Loucy (cell line): ENCODE results near the gene SMG7.

Experiments used
- EZH2phosphoT487 ChIP-seq: fragments of 200-600 bp; IDR thresholded peaks from 2 replicates; pipeline ENCODE4 v1.6.1; 2018; ENCODE audit warnings: antibody characterized with exemption, mild to moderate bottlenecking, moderate library complexity, borderline replicate concordance
- TF ChIP-seq, protein P1 (sequence below): fragments of 200-600 bp; sonication (generic); conservative IDR thresholded peaks from 2 replicates; pipeline ENCODE4 v1.5.1; 2014; ENCODE audit warnings: mild to moderate bottlenecking, antibody characterized with exemption, low read length

DNA sequence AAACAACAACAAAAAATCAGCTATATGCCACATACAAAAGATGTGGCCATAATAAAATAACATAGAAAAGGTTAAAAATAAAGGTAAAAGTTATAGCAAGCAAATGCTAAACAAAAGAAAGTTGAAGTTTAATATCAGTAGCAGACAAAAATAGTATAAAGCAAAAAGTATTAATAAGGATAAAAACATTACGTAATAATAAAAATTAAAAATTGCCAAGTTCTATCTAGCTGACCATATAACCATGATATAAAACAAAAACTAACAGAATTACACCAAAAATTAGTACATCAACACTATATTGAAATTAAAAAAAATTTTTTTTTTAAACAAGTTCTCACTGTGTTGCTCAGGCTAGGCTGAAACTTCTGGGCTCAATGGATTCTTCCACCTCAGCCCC, 15.5 kb upstream of the SMG7 start:
- no peak for TF ChIP-seq EZH2phosphoT487
- TF ChIP-seq, protein P1, sequence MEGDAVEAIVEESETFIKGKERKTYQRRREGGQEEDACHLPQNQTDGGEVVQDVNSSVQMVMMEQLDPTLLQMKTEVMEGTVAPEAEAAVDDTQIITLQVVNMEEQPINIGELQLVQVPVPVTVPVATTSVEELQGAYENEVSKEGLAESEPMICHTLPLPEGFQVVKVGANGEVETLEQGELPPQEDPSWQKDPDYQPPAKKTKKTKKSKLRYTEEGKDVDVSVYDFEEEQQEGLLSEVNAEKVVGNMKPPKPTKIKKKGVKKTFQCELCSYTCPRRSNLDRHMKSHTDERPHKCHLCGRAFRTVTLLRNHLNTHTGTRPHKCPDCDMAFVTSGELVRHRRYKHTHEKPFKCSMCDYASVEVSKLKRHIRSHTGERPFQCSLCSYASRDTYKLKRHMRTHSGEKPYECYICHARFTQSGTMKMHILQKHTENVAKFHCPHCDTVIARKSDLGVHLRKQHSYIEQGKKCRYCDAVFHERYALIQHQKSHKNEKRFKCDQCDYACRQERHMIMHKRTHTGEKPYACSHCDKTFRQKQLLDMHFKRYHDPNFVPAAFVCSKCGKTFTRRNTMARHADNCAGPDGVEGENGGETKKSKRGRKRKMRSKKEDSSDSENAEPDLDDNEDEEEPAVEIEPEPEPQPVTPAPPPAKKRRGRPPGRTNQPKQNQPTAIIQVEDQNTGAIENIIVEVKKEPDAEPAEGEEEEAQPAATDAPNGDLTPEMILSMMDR, result no peak
